SU-DHL-6 (cell line): ENCODE data around the gene UCN.

Experiments used
- CTCF ChIP-seq: fragments of 200-600 bp; sonication (generic); IDR thresholded peaks from one replicate; pipeline ENCODE4 v1.5.1; 2017; ENCODE audit warnings: antibody characterized with exemption, mild to moderate bottlenecking, low read length, moderate library complexity; ENCODE audit not compliant: insufficient read depth, poor library complexity, severe bottlenecking
- EZH2phosphoT487 ChIP-seq: fragments of 200-600 bp; sonication (generic), shearing (Covaris generic); conservative IDR thresholded peaks from 2 replicates; pipeline ENCODE4 v1.6.1; 2018; ENCODE audit warnings: mild to moderate bottlenecking, antibody characterized with exemption, low read length, moderate library complexity, mixed read lengths

- no peak for TF ChIP-seq CTCF
- TF ChIP-seq EZH2phosphoT487, result peak; percentile 72; the same call in 1 of the 2 replicates
Measured at GRCh38 chr2:27263287-27264252, 44.7 kb downstream of the UCN start.
